ENCODE data around the gene NOL7.

- TF ChIP-seq CTCF (IDR thresholded peaks at IDR 0.05) (no peak), EZH2 (IDR thresholded peaks at IDR 0.05; ENCODE audit: borderline replicate concordance, insufficient read depth, low read depth, low read length, poor library complexity, severe bottlenecking) (no peak)
These were observed 22.0 kb upstream of the NOL7 start for GRCh38 chr6:13593103-13593502.

Data from B cell (primary cell).